ENCODE results near the gene ZNF423. TPM values are rescaled to one million over a fixed set of nuclear protein-coding genes. Genes with fewer than 3 reads are reported as not detected.

Gene ZNF423
- total RNA-seq, 2 experiments from 2014 or later = not detected

DNA sequence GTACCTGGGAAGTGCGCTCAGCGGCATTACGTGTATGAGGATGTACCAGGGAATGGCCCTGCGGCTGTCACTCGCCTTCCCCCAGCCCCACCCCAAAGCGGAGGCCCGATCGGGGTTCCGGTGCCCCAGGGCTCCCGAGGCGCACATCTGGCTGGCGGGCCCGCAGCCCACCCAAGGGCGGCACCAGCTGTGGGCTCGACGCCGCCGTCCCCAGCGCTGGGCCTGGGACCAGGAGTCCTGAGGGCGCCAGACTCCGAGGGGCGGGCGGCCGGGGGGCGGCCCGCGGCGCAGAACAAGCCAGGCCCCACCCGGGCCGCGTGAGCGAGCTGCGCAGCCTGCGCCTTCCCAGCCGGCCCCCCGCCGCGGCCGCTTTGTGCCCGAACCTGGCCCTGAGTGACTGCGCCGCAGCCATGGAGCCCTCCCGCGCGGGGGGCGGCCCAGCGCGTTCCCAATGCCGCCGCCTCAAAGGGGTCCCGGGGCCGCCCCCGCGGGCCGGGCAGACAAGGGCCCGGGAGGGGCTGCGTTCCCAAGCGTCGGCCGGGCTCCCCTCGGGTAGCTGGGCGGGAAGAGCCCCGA is 17.4 kb downstream of the ZNF423 start:
- ChIA-PET CTCF (no interaction called here), POLR2A (no interaction called here)
- no peak overlapping the region for H3K4me3 Mint-ChIP-seq
- no peak for ATAC-seq
- H3K4me1 Mint-ChIP-seq (ENCODE audit: low read depth) = no peaks in the 10 kb centered on the region
- H3K27ac Mint-ChIP-seq = no peak overlapping the region
- no peaks in the 10 kb centered on the region for H3K36me3 Mint-ChIP-seq (ENCODE audit: low read depth)
- no peaks in the 10 kb centered on the region for H3K9me3 Mint-ChIP-seq
- intact Hi-C loops (cut with micrococcal nuclease) = no loop called here
- no peak for DNase-seq
- TF ChIP-seq, protein P1, sequence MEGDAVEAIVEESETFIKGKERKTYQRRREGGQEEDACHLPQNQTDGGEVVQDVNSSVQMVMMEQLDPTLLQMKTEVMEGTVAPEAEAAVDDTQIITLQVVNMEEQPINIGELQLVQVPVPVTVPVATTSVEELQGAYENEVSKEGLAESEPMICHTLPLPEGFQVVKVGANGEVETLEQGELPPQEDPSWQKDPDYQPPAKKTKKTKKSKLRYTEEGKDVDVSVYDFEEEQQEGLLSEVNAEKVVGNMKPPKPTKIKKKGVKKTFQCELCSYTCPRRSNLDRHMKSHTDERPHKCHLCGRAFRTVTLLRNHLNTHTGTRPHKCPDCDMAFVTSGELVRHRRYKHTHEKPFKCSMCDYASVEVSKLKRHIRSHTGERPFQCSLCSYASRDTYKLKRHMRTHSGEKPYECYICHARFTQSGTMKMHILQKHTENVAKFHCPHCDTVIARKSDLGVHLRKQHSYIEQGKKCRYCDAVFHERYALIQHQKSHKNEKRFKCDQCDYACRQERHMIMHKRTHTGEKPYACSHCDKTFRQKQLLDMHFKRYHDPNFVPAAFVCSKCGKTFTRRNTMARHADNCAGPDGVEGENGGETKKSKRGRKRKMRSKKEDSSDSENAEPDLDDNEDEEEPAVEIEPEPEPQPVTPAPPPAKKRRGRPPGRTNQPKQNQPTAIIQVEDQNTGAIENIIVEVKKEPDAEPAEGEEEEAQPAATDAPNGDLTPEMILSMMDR (IDR thresholded peaks at IDR 0.05) = no peak
- peaks cover 27% of the 10 kb centered on the region for H3K27me3 Mint-ChIP-seq

DNA sequence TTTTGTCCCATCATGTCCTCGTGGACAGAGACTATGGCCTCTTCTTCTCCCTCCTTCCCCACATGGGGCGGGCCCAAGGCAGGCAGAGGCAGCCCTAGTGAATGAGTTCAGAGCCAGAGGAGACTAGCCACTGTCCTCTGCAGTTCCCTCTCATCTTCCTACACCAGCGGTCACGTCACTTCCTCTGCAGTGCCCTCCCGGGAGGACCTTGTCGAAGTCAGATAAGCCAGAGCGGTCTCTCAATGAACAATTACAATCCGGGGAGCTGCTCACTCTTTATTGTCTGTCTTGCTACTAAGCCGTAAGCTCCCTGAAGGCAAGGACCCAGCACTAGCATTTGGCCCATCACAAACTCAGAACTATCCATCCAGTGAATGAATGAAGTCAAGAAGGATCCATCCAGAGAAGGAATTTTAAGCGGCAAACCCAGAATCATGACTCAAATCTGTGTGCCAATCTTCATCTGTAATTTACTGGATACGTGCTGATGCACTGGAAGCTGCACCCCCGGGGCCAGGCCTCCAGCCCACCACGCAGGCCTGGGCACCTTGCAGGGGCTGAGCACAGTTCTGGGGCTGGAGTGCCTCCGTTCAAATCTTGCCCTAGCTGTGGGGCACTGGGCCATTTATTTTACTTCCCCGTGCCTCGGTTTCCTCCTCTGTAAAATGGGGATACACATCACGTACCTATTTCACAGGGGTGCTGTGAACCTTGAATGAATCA is 18.1 kb downstream of the ZNF423 start:
- Mint-ChIP-seq H3K9me3 (no peaks in the 10 kb centered on the region), H3K27ac (no peak overlapping the region)
- POLR2A ChIA-PET = no interaction called here

DNA sequence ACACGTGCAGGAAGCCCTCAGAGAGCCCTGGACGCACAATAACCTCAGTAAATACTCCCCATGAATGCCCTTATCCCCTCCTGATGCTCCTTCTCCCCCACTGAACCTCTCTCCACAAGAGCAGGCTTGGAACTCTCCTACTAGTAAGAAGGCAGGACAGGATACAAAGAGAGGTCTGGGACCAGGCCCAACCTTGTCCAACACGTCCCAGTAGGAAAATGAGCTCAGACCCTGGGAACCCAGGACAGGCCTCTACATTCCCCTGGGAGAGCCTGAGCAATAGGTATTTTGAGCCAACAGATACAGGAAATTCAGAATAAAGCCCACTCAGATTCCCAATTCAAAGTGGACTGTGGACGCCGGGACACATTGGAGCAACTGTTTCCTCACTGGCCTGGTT is 19.2 kb downstream of the ZNF423 start:
- DNase-seq (no peak), ATAC-seq (no peak)
- POLR2A ChIA-PET = no interaction called here
- Mint-ChIP-seq H3K4me3 (no peak overlapping the region), H3K27ac (no peak overlapping the region), H3K27me3 (peaks cover 23% of the 10 kb centered on the region), H3K36me3 (ENCODE audit: low read depth) (no peaks in the 10 kb centered on the region), H3K9me3 (no peaks in the 10 kb centered on the region), H3K4me1 (ENCODE audit: low read depth) (no peaks in the 10 kb centered on the region)
- intact Hi-C loops (cut with micrococcal nuclease) = no loop called here
- TF ChIP-seq, protein P1 (IDR thresholded peaks at IDR 0.05) = no peak
- CTCF ChIA-PET = no interaction called here

More for the DNA sequence above, 18.1 kb downstream of the ZNF423 start:
- H3K4me3 Mint-ChIP-seq = no peak overlapping the region
- ATAC-seq = no peak
- H3K36me3 Mint-ChIP-seq (ENCODE audit: low read depth) = no peaks in the 10 kb centered on the region
- no peak for DNase-seq
- intact Hi-C loops (cut with micrococcal nuclease) = no loop called here
- TF ChIP-seq, protein P1 (IDR thresholded peaks at IDR 0.05) = no peak
- no peaks in the 10 kb centered on the region for H3K4me1 Mint-ChIP-seq (ENCODE audit: low read depth)
- H3K27me3 Mint-ChIP-seq = peaks cover 24% of the 10 kb centered on the region
- CTCF ChIA-PET = no interaction called here

DNA sequence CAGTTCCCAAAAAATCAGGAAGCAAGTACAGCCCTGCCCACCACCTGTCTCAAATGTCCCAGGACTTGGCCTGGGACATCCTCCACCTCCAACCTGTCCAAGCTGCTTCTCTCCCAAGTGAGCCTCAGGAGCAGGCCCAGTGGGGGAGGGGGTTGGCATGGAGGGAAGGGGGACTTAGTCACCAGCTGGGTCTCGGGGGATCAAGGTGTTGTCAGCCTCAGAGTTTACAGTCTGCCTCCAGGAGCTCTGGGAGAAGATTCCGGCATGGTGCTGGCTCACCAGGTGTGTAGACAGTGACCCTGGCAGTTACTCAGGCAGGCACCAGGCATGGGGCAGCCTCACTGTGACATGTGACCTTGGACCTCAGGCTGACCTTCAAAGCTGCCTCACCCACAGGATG is 19.7 kb downstream of the ZNF423 start:
- Mint-ChIP-seq H3K36me3 (ENCODE audit: low read depth) (no peaks in the 10 kb centered on the region), H3K4me3 (no peak overlapping the region), H3K27ac (no peak overlapping the region), H3K9me3 (no peaks in the 10 kb centered on the region), H3K27me3 (peaks cover 20% of the 10 kb centered on the region), H3K4me1 (ENCODE audit: low read depth) (no peaks in the 10 kb centered on the region)
- ChIA-PET CTCF (no interaction called here), POLR2A (no interaction called here)
- TF ChIP-seq, protein P1 (IDR thresholded peaks at IDR 0.05) = no peak
- no peak for ATAC-seq
- intact Hi-C loops (cut with micrococcal nuclease) = no loop called here
- DNase-seq = no peak

DNA sequence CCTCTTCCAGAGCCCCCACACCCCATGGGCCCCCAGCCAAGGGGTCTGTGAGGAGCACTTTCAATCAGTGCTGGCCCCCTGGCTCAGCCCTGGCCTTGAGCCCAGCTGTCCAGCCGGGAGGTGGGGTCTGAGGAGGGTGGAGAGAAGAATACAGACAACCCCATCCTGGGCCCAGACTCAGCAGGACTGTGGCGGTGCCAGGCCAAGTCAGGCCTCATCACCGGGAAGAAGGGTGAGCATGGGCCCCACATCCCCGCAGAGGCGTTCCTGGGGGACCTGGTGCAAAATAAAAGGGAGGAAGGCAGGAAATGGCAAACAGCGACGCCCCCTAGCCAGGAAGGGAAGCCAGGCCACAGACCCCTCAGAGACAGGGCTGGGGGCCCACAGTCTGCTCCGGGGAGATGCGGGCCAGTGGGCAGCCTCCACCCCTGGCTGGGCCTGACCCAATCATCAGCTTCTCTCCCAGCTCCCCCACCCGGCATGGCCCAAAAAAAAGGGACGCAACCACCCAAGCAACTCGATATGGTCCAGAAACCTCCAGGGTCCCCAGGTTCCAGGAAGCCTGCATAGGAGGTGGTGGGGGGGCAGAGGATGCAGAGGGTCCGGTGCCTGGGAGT is 20.6 kb downstream of the ZNF423 start:
- TF ChIP-seq, protein P1 (IDR thresholded peaks at IDR 0.05) = no peak
- intact Hi-C loops (cut with micrococcal nuclease) = no loop called here
- H3K36me3 Mint-ChIP-seq (ENCODE audit: low read depth) = no peaks in the 10 kb centered on the region
- H3K27ac Mint-ChIP-seq = no peak overlapping the region
- no peaks in the 10 kb centered on the region for H3K9me3 Mint-ChIP-seq
- no peak for ATAC-seq
- H3K4me3 Mint-ChIP-seq = no peak overlapping the region
- ChIA-PET POLR2A (no interaction called here), CTCF (no interaction called here)
- no peaks in the 10 kb centered on the region for H3K4me1 Mint-ChIP-seq (ENCODE audit: low read depth)
- peaks cover 16% of the 10 kb centered on the region for H3K27me3 Mint-ChIP-seq
- no peak for DNase-seq

All from activated CD8-positive, alpha-beta T cell treated with anti-CD3 and anti-CD28 coated beads for 36 hours (primary cell).